Parathyroid adenoma (tissue), 2 donors: ENCODE results near the gene C1QTNF8.

ENCODE experiments used
- H2AFZ ChIP-seq: fragments of 300-600 bp; sonication (generic); one replicate; pipeline ENCODE4 v1.7.0; 2017; ENCODE audit warnings: antibody characterized with exemption, mild to moderate bottlenecking
- H3K27ac ChIP-seq: fragments of 300-600 bp; sonication (generic); one replicate; pipeline ENCODE4 v1.7.0; 2017
- H3K27me3 ChIP-seq: fragments of 300-600 bp; sonication (generic); one replicate; pipeline ENCODE4 v1.7.0; 2017; ENCODE audit warnings: low read length; ENCODE audit not compliant: control insufficient read depth, insufficient read depth
- H3K36me3 ChIP-seq: fragments of 300-600 bp; sonication (generic); one replicate; pipeline ENCODE4 v1.7.0; 2017; ENCODE audit warnings: low read length; ENCODE audit not compliant: control insufficient read depth, insufficient read depth
- H3K4me1 ChIP-seq: fragments of 300-600 bp; sonication (generic); one replicate; pipeline ENCODE4 v1.7.0; 2017; ENCODE audit warnings: control low read depth
- H3K4me2 ChIP-seq: fragments of 300-600 bp; sonication (generic); one replicate; pipeline ENCODE4 v1.7.0; 2017; ENCODE audit warnings: low read length
- H3K4me3 ChIP-seq: fragments of 300-600 bp; sonication (generic); one replicate; pipeline ENCODE4 v1.7.0; 2017; ENCODE audit warnings: low read depth, low read length
- H3K79me2 ChIP-seq: fragments of 300-600 bp; sonication (generic); one replicate; pipeline ENCODE4 v1.7.0; 2017; ENCODE audit warnings: control low read depth
- H3K9ac ChIP-seq: fragments of 300-600 bp; sonication (generic); one replicate; pipeline ENCODE4 v1.7.0; 2017; ENCODE audit warnings: mild to moderate bottlenecking
- H3K9me3 ChIP-seq: fragments of 300-600 bp; sonication (generic); one replicate; pipeline ENCODE4 v1.7.0; 2017; ENCODE audit warnings: low read length; ENCODE audit not compliant: control insufficient read depth
- TF ChIP-seq, protein P1 (sequence below): fragments of 300-600 bp; sonication (generic); IDR thresholded peaks from one replicate; pipeline ENCODE4 v1.7.0; 2017; ENCODE audit warnings: antibody characterized with exemption, mild to moderate bottlenecking
- donor health status: primary hyperparathyroidism.

The C1QTNF8 gene

DNA sequence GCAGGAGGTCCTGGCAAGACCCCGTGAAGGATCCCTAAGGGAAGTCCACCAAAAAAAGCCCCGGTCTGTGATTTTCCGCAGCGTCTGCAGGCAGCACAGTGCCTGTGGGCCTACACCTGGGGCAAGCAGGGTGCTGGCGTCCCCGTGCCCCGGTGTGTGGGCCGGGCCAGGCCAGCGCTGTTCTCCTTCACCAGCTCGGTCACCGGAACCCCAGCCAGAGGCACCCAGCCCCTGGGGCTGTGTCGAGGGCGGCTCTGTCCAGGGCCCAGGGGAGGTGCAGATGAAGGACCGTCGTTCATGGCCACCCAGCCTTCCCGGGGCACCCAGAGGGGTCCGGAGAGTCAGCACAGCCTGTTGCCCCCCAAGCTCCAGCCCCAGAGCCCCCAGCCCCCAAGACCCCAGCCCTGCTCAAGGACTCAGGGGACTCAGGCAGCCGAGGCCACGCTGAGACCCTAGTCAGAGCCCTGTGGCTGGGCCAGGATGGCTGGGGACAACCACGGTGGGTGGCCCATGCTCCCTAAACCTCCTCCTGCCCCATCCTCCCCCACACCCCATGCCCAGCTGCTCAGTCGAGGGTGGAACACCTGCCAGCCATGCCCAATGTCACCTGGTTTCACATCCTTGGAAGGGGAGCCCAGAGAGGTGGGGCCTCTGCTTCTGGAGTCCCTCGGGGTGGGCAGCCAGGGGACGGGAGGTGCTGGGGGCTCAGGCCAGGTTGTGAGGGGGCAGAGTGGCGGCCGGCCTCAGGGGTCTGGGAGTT is 5.7 kb upstream of the C1QTNF8 start:
- H3K36me3 ChIP-seq: no peaks in the 10 kb centered on the region
- H3K4me2 ChIP-seq: no peak overlapping the region
- no peaks in the 10 kb centered on the region for H3K79me2 ChIP-seq
- no peaks in the 10 kb centered on the region for H3K27me3 ChIP-seq
- H2AFZ ChIP-seq: no peak overlapping the region
- H3K9me3 ChIP-seq: no peaks in the 10 kb centered on the region
- H3K4me1 ChIP-seq: peaks cover 2% of the 10 kb centered on the region
- no peak overlapping the region for H3K4me3 ChIP-seq
- H3K27ac ChIP-seq: no peak overlapping the region
- TF ChIP-seq, protein P1, sequence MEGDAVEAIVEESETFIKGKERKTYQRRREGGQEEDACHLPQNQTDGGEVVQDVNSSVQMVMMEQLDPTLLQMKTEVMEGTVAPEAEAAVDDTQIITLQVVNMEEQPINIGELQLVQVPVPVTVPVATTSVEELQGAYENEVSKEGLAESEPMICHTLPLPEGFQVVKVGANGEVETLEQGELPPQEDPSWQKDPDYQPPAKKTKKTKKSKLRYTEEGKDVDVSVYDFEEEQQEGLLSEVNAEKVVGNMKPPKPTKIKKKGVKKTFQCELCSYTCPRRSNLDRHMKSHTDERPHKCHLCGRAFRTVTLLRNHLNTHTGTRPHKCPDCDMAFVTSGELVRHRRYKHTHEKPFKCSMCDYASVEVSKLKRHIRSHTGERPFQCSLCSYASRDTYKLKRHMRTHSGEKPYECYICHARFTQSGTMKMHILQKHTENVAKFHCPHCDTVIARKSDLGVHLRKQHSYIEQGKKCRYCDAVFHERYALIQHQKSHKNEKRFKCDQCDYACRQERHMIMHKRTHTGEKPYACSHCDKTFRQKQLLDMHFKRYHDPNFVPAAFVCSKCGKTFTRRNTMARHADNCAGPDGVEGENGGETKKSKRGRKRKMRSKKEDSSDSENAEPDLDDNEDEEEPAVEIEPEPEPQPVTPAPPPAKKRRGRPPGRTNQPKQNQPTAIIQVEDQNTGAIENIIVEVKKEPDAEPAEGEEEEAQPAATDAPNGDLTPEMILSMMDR: no peak
- no peak overlapping the region for H3K9ac ChIP-seq

DNA sequence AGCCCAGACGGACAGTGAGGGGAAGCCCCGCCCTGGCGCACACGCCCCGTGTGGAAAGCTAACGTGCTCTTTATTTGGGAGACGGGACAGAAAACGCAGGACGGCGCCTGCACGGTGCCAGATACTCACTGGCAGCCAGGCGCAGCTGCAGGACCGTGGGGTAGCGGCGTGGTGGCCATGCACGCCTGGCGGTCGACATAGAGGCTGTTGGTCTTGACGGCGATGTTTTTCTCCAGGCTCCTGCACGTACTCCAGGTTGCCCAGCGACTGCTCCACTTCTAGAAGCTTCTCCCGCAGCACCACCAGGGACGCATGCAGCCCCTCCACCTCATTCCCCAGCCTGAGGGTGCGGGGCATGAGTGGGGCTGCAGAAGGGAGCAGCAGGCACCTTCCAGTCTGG is 5.1 kb upstream of the C1QTNF8 start:
- no peaks in the 10 kb centered on the region for H3K27me3 ChIP-seq
- H3K9ac ChIP-seq: no peak overlapping the region
- H3K27ac ChIP-seq: no peak overlapping the region
- no peaks in the 10 kb centered on the region for H3K36me3 ChIP-seq
- no peak overlapping the region for H2AFZ ChIP-seq
- no peaks in the 10 kb centered on the region for H3K9me3 ChIP-seq
- peaks cover 2% of the 10 kb centered on the region for H3K4me1 ChIP-seq
- TF ChIP-seq, protein P1: no peak
- no peaks in the 10 kb centered on the region for H3K79me2 ChIP-seq
- H3K4me3 ChIP-seq: no peak overlapping the region
- H3K4me2 ChIP-seq: no peak overlapping the region

DNA sequence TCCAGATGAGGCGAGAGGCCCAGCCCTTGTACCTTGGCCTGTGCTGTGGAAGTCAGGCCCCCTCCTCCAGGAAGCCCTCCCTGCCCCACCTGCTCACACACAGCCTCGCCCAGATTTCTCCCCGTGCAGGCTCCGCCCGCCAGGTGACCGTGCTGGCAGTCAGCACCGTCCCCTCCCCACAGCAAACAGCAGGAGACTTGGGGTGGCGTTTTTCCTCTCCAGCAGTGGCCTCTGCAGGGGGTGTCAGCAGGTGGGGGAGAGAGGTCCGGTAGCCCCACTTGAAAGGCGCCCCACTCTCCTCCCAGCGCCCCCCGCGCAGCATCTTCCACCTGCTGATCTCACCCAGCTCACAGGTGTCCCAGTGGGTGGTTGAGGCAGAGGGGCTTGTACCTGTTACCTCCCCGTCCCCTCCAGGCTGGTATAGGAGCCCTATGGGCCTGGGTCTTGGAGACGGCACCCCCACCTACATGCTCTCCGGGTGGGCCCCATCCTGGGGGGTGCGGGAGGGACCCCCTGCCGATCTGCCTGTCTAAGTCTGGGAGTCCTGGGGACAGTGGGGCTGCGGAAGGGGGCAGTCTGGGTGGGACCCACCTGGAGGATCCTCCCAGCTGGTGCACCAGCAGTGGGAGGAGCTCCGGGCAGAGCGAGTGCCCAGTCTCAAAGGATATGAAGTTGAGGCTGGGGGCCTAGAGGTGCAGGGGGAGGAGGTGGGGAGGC is 4.2 kb upstream of the C1QTNF8 start:
- no peaks in the 10 kb centered on the region for H3K27me3 ChIP-seq
- H3K9me3 ChIP-seq: no peaks in the 10 kb centered on the region
- H3K4me1 ChIP-seq: peaks cover 2% of the 10 kb centered on the region
- H3K79me2 ChIP-seq: no peaks in the 10 kb centered on the region
- no peak overlapping the region for H3K4me3 ChIP-seq
- H3K9ac ChIP-seq: no peak overlapping the region
- TF ChIP-seq, protein P1: no peak
- no peak overlapping the region for H3K4me2 ChIP-seq
- no peak overlapping the region for H2AFZ ChIP-seq
- no peak overlapping the region for H3K27ac ChIP-seq
- H3K36me3 ChIP-seq: no peaks in the 10 kb centered on the region

DNA sequence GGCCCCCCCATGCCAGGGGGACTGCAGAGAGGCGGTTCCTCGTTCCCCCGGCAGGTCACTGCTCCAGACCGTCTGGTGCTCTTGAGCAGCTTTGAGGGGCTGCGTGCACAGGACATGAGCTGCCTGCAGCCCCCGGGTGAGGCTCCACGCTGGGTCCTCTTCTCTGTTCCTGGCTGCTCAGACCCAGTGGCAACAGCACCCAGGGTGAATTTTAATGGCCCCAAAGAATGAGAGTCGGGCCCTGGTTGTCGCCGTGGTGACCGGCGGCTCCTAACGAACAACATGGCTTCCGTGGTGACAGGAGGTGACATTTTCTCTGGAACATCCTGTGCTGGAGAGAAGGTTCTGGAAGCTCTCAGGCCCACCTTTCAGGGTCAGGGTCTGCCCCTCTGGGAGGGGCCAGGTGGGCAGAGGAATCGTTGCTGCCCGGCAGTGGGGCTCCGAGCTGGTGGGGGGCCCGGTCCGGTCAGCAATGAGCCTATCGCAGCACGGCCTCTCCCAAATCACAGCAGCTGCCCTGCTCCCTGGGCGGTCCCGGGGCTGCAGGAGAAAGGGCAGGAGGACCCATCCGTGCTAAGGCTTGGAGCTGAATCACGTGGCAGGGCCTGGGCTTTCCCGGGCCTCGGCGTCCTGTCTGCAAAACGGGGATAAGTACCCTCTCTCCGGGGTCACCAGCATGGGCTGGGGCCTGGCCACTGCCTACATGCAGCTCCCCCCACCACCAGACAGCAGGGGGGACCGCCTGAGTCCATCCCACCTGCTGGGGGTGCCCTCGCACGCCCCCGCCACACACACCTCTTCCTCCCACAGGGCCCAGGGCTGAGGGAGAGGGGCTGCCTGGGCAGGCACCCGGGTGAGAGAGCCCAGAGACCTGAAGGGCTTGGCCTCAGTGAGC is 3.4 kb upstream of the C1QTNF8 start:
- Histone ChIP-seq H3K27me3 (no peaks in the 10 kb centered on the region), H3K36me3 (no peaks in the 10 kb centered on the region), H3K4me1 (peaks cover 2% of the 10 kb centered on the region), H3K4me2 (no peak overlapping the region), H3K27ac (no peak overlapping the region), H3K9me3 (no peaks in the 10 kb centered on the region), H3K9ac (no peak overlapping the region), H2AFZ (no peak overlapping the region), H3K79me2 (no peaks in the 10 kb centered on the region), H3K4me3 (no peak overlapping the region)
- TF ChIP-seq, protein P1: no peak
